Measurements from ENCODE around the gene DACT2. TPM values are rescaled to one million over a fixed set of nuclear protein-coding genes. Genes with fewer than 3 reads are reported as not detected.

DACT2 gene
- total and polyA plus RNA-seq, 2 of the 8 experiments (the other 6 are each of a cell fraction or from before 2014, with no cell fraction given) = 2.9 to 3.1 TPM

GRCh38 chr6:168290095-168290494, 29.5 kb downstream of the DACT2 start (continued):
- TF ChIP-seq CHD7 (IDR thresholded peaks at IDR 0.05; ENCODE audit: insufficient replicate concordance, low read length) = no peak
- no peak for TF ChIP-seq RNF2 (IDR thresholded peaks at IDR 0.05; ENCODE audit: borderline replicate concordance, low read depth, low read length, missing control alignments, poor library complexity, severe bottlenecking)
- no peak for TF ChIP-seq SAP30 (IDR thresholded peaks at IDR 0.05; ENCODE audit: insufficient read depth, insufficient replicate concordance, low read length)
- no peak for TF ChIP-seq MAFK (IDR thresholded peaks at IDR 0.05; ENCODE audit: low read depth, low read length)
- TF ChIP-seq CEBPB (IDR thresholded peaks at IDR 0.05; ENCODE audit: low read depth, low read length) = no peak
- TF ChIP-seq GABPA (IDR thresholded peaks at IDR 0.05; ENCODE audit: borderline replicate concordance, insufficient read depth, low read length) = no peak
- no peak for TF ChIP-seq CTBP2 (IDR thresholded peaks at IDR 0.05; ENCODE audit: borderline replicate concordance, insufficient read depth, insufficient read length, low read length)
- TF ChIP-seq MAX (IDR thresholded peaks at IDR 0.05) = no peak
